GM04504 (cell line): ENCODE results near the gene CHAF1A.

ENCODE experiments used
- DNase-seq: peaks from one replicate; pipeline ENCODE4 v3.0.0-alpha.2; 2012; ENCODE audit warnings: low read depth

The CHAF1A gene

DNA sequence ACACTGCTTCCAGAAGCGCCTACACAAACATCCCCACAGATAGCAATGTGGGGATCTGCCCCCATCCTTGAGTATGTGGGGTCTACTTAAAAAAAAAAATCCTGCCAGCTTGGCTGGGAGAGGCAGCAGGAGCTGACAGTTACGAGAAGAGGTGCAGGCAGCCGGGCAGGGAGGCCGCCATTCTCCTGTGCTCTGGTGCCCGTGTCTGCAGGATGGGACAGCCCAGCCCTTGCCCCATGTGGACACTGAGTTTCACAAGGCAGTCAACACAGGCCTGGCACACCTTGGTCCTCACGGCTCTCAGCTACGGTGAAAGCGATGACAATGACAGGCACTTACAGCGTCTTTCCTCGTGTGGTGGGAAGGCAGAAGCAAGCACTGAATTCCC, 35.1 kb upstream of the CHAF1A start:
- no peak for DNase-seq

DNA sequence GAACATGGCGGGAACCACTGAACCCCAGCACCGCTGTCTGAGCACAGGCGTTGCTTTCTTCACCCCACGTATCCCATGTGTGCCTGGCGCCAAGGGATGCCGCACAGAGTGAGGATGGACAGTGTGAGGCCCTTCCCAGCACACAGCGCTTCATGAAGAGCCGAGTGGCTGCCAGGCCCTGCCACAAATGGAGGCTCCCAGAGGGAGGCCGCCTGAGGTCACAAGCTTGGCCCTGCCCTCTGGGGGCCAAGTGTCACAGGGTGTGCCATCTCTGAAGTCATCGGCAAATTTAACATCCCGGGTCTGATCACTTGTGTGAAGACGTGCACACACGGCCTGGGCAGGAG, 34.7 kb upstream of the CHAF1A start:
- no peak for DNase-seq

DNA sequence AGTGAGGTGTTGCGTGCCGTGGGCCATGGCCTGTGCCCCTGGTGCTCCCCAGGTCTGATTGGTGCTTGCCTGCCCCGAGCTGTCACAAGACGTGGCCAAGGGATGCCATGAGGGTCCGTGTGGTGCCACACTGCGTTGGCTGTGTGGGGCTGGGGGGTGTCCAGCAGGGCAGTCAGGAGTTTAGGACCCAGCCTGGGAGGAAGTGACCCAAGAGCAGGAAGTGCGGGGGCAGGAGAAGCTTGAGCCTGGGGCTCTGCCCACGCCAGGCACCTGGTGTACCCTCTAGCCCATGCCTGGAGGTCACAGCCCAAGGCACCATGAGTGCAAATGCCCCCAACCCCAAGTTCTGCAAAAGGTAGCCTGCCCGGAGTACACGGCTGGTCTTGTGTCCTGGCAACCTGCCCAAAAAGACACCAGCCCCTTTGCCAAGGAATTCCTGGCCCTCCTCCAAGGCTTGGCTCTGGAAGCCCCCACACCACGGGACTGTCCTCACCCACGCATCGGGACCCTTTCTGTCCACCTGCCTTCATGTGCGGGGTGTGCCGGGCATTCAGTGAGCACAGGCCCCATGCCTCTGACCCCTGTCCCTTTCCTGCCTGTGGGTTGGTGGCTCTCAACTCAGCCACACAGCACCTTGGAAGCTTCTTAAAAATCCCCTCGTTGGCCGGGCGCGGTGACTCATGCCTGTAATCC, 34.2 kb upstream of the CHAF1A start:
- DNase-seq = no peak

DNA sequence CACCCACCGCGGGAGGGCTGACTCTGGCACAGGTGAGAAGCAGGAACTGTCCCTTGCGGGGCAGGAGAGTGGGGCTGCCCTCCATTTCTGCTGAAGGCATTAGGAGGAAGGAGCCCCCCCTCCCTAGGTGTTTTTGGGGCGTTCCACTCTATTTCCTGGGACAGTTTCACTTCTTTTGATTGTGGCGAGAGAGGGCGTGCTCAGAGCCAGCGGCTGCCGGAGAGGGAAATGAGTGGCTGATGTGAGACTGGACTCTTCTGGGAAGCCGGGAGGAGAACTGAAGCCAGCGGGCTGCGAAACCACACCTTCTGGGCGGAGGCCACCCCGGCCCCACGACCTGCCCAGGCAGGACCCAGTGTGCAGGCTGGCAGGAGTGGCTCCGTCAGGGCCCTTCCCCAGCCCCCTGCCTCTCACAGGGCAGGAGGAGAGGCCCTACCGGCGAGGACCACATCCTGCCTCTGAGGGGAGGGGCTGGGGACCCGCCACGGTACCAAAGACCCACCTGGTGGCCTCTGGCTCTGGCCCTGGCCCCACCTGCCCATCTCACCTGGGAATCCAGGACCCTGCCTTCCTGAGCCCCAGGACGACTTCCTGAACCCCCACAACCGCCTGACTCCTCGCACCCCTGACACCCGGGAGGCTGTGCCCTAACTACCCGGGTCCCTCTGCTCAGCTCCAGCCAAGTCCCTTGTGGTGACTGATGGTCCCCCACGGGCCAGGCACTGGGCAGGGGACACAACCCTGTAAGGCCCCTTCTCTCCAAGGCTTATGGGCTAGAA, 33.1 kb upstream of the CHAF1A start:
- DNase-seq = no peak

DNA sequence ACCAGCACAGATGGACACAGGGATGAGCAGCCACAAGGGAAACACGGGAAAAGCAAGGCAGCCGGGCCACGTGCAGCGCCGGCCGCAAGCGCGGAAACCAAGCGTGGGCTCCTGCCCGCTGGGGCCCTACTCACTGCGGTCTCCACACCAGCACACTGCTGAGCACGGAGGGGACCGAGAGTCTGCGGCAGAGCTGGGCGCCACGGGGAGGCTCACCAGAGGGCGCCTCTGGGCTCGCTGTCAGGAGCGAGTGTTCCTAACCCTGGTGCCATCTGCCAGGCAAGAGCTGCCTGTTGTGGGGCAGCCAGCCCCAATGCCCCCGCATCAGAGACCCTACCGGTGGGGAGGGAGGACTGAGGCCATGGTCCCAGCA, 32.6 kb upstream of the CHAF1A start:
- DNase-seq = no peak

DNA sequence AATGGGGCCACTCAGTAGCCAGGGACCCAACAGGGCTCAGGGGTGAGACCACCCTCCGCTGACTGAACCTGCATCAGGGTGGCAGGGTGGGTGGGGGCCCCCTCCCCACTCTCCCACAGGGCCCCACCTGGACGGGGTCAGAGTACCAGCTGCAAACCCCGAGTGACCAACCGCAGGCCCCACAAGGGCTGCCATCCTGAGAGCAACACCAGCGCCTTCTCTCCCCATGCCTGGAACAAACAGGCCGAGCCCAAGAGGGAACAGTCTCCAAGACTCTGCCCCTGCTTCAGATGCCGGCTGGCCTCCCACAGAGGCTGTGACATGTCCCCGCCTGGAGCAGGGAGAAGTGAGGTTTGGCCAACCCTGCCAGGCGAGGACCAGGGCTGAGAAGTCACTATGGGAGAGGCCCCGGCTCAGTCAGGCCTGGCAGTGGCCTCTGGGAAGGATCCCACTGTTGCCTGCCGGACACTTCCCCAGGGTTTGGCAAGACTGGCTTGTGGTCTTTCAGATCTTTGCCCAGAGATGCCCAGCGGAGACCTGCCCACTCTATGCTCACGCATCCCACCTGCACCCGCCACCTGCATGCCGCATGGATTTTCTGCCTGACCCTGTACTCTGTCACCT, 31.9 kb upstream of the CHAF1A start:
- DNase-seq = no peak

DNA sequence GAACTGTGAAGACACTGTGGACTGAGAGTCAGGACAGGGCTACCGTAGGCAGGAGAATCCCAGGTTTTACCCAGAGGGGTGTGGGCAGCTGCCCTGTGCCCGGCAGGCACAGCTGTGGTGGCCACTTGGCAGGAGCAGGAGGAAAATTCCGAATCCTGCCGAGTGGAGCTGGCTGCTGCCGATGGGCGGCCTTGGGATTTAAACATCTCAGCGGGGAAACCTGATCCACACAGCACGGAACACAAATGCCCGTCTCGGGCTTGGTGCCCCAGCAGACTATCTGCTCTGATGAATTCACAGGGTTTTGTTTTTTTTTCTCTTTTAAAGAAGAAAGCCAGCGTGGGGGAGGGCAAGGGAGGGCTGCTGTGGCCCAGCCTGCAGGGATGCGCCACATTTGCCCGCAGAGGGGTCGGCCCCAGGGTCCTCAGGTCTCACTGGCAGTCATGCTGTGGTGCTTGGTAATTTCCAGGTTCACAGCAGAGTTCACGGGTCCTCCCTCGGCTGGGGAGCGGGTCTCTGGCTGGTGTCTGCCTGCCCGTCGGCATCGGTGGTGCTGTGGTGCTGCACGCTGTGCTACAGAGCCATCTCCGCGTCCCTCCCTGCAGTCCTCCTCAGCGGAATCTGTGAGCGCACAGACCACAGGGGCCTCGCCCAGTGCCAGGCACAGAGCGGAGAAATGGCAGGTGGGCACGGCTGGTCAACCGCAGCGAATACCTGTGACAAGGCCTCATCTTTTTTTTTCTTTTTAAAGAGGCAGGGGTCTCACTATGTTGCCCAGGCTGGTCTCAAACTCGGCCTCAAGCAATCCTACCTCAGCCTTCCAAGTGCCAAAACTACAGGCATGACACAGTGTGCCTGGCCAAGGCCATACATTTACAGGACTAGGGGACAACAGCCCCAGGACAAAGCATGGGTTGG, 30.9 kb upstream of the CHAF1A start:
- DNase-seq = no peak

DNA sequence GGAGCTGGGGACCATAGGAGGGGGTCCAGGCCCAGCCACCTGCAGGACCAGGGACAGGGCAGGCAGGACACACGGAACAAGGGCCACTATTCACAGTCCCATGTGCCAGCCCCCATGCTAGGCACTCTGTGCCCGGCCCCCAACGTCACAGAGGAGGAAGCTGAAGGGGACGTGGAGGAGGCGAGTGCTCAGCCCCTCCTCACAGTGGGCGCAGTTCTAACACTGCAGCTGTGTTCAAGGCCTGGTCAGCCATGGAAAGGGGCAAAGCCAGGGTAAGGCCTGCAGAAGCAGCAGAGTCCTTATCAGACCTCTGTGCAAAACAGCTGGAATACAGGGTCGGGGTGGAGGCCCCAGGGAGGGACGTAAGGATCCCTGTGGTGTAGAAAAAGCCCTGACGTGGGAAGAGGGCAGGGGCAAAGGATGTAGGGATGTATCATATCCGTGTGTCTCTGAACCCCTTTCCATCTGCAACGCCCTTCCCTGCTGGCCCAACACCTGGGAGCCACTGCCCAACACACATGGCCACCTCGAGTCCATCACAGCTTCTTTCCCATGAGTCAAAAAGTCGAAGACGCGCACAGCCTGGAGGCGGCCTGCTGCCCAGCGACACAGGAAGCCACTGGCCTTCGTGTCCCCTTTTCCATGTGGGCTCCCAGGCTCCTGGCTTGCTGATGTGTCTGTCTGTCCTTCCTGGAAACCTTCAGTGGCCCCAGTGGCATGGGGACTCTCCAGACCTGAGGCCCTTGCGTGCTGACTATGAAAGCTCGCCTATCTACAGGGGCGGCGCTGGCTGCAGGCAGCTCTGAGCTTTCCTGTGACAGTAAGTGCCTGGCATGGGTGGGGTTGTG, 30.1 kb upstream of the CHAF1A start:
- no peak for DNase-seq

DNA sequence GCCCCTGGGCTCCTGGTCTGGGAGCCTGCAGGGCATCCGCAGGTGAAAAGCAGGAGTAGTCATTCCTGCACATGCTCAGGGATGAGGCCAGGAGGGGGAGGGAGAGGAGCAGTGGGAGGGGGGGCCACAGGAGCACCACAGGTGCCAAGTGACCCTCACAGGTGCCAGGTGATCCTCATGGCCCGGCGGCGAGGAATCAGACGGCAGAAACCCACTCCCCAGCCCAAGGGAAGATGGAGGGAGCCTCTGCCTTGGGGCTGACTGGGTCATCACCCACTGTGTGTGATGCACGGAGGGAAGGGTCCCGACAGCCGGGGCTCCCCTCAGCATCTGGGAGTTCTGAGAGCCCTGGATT, 29.4 kb upstream of the CHAF1A start:
- DNase-seq = no peak

DNA sequence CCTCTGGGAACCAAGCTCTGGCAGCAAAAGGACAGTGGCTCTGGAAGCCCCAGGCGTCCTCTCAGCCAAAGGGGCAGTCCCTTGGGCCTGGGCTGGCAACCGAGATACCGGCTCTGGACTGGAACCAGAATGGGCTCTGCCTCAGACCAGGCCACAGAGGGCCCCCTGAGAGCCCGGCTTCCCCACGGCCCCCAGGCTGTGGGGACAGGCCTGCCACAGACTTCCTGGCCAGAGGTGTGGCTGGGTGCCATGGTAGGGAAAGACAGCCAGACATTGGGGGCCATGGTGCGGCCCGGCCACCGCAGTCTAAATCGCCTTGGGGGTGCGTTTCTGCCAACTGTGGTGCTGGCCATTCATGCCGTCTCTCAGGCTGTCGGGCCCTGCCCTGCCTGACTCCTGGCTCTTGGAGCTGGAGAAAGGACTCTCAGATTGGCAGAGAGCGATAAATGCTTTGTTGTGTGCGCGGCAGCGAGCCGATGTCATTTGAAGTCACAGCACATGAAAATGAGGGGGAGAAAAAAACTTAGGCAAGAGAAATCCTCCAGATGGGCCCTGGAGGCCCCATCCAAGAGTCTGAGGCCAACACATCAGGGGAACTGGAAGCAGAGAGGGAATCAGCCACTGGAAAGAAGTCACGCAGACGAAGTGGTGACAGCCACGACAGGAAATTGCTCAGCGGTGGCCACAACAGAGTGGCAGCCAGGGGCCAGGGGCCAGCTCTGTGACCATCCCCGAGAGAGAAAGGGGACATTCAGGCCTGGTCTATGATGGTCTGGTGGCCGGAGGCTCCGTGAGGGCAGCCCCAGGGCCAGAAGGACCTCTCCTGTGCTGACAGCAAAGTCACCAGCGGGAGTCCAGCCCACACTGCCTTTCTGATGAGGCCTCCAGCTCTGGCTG, 28.6 kb upstream of the CHAF1A start:
- DNase-seq = peak; percentile 65

DNA sequence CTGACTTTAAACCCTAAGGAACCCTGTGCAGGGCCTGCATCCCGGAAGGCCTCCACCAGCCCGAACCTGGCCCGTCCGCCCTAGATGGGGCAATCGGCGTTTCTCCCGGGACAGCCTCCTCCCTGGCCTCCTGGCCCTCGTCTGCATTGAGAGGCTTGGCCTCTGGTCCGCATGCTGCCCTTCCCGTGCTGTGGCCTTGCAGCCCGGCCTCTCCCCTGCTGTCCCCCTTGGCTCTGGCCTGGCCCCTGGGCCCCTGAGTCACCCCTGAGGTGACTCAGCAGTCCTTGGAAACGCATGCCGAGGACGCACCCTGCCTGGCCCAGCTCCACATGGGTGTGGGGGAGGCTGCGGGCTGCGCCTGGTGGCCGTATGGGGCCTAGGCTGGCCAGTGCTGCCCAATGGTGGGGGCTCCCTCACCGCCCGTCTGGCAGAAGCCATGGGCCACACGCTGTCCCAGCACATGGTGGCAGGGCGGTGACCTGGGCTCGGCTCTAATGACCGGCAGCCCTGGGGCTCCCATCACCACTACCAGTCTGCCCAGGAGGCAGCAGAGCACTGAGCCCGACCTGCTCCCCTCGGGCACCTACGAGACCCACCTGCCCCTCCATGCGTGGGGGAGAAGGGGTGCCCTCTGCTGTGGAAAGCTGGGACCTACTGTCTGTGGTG, 27.8 kb upstream of the CHAF1A start:
- peak; percentile 93 for DNase-seq

DNA sequence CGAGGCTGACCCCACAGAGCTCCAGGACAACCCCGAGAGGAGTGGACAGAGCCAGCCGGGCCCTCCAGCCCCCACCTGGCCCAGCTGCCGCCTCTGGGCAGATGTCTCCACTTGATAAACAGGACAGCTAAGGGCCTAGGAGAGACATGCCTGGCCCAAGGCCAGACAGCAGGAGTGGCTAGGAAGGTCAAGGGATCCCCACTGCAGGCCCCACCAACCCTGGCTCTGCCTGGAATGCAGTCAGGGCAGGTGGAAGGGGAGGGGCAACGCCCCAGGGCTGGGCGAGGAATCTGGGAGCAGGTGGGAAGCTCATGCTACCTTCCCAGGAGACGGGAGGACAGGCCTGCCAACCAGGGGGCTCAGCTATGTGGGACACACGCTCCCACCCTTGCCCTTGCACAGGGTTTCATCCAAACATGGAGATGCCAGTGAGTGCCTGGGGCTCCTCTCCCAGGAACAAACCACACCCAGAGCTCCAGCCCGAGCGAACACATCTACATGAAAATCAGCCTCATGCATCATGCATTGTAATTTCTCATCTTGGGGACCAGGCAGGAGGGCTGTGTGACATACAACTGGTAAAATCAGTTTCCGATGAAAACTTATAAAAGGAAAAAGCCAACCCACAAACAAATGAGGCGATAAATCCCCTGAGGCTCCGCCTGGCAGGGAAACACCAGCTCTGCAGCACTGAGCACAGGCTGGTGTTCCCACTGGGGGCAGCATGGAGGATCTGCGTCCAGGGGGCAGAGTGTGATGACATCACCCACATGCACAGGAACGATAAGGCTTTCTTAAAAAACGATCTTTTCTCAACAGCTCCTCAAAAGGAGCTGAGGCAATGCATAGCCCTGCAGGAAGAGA, 27.0 kb upstream of the CHAF1A start:
- no peak for DNase-seq

DNA sequence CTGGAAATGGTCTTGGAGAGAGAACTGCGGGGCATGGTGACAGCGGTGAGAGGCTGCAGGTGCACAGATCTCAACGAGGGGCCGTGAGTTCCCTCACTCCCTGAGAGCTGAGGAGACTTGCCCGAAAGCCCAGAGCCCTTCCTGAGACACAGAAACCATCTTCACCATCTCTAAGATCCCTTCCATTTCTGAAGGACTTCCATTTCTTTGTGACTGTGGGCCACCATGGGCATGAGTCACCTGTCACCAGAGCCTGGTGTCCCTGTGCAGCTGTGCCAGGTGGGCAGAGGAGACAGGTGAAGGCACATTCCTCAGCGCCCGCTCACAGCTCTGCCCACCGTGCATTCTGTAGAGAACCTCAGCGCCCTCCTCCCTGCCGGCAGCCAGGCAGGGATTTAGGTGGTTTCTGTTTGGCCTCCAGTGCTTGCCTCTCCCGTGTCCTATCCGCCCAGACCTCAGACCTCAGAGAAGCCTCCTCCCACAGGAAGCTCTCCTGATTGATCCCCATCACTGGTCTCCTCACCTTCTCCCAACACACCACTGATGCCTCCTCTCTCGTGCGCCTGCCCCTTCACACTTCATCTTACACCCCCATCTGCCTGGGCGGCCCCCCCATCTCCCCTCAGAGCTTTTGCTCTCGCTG, 26.3 kb upstream of the CHAF1A start:
- no peak for DNase-seq

DNA sequence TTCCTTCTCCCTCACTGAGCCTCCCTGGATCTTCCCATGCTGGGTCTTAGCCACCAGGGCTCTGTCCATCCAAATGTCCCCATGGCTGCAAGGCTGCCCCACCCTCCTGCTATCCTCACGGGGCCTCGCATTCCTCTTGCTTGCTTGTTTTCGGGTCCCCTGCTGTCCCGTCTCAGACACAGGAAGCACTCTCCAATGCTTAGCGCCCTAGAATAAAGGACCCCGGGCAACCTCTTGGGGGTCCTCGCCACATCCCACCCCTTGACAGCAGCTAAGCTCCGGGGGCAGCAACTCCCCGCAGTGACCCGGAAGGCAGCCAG, 25.8 kb upstream of the CHAF1A start:
- DNase-seq = no peak

DNA sequence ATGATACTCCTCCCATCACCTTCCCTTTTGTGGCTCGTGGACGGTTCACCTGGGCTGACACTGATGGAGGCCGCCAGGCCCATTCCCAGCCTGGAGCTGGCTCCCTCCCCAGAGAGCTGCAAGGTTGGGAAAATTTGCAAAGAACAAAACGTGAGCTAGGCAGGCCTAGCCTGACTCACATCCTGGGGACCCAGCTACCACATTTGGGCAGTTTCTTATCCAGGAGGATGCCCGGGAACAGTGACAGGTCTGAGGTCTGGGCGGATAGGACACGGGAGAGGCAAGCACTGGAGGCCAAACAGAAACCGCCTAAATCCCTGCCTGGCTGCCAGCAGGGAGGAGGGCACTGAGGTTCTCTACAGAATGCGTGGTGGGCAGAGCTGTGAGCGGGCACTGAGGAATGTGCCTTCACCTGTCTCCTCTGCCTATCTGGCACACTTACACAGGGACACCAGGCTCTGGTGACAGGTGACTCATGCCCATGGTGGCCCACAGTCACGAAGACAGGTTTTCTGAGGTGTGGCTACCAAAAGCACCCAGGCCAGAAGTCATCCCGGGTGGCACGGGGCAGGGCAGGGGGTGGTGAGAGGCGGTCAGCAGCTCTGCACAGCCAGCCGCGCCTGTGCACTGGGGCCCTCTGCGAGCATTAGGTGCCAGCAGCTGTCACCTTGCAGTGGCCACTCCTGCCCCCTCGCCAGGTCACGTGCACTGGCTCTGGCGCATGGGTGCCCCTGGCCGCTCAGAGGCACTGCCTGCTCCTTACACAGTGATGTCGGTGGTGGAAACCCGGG, 25.3 kb upstream of the CHAF1A start:
- no peak for DNase-seq

DNA sequence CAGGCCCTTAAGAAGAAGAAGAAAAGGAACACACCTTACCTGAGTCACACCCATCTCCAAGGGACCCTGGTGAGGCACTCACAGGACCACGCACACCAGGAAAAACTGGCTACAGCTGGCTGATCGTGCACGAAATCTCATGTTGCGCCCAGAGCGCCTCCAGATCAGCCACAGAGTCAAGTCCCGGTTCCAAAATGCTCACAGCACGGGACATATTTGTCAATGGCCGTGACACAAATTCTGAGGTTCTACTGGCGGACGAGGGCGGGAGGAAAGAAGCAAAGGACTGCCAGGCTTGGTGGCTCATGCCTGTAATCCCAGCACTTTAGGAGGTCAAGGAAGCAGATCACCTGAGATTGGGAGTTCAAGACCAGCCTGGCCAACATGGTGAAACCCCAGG, 23.6 kb upstream of the CHAF1A start:
- no peak for DNase-seq

DNA sequence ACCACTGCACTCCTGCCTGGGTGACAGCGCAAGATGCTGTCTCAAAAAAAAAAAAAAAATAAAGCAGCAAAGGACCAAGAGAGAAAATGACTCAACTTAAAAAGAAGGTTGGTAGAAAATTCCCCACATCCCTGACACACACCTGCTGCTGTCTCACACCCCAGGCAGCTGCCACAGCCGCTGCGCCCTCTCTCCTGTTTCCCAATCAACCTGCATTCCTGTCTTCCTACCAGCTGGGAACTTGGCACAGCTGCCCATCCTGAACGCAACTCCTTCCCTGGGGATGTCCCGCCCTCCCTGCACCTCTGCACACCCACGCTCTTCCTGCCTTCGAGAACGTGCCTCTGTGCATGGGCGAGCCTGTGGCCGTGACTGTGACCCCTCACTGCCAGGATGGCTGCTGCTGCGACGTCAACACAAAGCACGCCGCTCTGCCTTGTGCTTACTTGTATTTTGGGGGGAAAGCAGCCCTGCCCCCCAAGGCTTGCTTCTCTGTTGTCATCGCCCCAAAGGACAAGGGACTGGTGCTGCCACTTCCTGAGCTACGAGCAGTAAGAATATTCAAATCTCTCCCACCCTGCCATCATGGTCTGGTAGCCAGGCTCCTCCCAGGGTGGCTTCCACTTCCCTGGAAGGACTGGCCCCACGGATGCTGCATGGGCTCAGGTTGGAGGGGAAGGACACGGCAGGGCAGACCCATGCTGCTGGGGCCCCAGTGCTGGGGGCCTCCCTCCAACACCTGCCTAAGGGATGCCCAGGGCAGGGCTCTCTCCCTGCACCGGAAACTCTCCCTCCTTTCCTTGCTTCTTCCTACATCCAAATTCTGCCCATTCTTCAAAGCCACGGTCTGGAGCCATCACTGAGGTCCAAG, 22.8 kb upstream of the CHAF1A start:
- no peak for DNase-seq
